GM19239 (cell line): Measurements from ENCODE around the gene RPA1.
"Not testable (repeated sequence)": the region's sequence is repeated elsewhere in the genome, so short reads cannot be mapped to it uniquely, and the experiment has no call there.

Experiments
- DNase-seq: peaks from one replicate; pipeline ENCODE4 v3.0.0; 2011; ENCODE audit warnings: low spot score; ENCODE audit not compliant: insufficient read length
- FAIRE-seq: peaks from 2 replicates; lab custom pipeline; 2011; peaks lifted over from hg19 to GRCh38; lab: Jason Lieb, UNC

RPA1 gene

DNA sequence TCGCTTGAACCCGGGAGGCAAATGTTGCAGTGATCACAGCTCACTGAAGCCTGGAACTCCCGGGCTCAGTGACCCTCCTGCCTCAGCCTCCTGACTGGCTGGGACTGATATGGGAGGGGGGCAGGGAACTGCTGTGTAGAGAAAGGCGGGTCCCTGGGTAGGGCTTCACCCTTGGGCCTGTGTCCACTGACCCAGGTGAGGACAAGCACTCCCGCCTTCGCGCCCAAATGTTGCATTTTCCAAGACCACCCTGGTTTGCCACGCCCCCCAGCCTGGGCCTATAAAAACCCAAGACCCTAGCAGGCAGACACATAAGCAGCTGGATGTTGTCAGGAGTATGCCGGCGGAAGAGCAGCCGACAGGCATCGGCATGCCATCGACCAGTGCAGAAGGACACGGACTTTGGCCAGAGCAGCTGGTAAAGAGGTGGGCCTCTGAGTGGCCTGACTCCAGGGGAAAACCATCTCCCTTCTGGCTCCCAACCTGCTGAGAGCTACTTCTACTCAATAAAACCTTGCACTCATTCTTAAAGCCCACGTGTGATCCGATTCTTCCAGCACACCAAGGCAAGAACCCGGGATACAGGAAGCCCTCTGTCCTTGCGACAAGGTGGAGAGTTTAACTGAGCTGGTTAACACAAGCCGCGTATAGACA lies 19.2 kb upstream of the RPA1 start:
- no peak for DNase-seq

DNA sequence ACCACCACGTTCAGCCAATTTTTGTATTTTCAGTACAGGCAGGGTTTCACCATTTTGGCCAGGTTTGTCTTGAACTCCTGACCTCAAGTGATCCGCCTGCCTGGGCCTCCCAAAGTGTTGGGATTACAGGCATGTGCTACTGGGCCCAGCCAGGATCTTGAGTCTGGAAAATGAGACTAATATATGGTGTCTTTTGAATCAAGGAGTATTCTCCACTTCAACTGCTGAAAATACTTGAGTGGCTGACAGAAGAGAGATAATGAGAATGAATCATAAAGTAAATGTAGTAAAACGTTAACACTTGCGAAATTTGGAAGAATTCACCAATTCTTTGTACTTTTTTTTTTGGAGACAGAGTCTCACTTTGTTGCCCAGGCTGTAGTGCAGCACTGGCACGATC lies 16.7 kb upstream of the RPA1 start:
- DNase-seq (no peak), FAIRE-seq (no peak)

More for the DNA sequence above, 19.2 kb upstream of the RPA1 start:
- FAIRE-seq: no peak

DNA sequence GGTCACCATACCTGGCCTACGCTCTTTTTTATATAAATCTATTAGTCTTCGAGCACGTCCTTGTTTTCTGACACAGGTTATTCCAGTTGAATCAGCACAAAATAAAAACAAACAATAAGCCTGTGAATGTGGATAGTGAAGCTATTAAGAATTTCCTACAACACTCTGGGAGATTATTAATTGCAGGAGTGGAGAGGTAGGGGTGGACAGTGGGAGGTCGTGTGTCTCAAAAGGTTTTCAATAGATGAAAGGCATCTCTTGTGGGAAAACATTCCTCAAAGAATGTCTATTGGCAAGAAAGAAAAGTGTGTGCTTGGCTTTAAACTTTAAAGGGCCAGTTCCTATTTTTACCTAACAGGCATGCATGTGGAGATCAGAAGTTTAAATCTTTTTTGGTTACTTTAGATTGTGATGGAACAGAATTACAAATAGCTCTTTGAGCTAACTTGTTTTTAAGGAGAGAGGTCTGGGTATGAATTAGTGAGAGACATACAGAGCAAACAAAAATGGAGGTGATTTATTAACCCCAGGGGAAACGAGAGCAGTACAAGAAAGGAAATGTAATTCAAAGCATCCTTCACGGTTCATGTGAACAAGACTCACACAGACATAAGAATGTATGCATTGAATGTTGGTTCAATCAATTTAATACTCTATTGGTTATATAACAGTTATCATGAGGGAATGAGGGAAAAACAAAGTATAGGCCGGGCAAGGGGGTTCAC lies 9.1 kb upstream of the RPA1 start:
- FAIRE-seq (peak; percentile 92), DNase-seq (no peak)

DNA sequence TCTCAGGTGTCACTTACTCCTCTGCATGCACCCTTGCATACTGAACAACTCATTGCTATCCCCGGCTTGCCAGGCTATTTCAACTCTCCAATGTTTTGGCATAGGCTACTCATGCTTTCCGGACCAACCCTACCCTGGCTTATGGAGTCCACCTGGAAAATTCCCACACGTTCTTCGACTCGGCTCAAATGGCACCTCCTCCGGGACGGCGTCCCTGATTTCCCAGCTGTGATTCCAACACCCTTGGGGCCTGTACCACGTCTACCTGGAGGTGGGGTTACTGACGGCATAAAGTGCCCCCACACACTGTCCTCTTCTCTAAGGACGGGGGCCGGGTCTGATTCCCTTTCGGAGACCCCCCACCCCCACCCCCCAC lies 601 bp upstream of the RPA1 start:
- peak; percentile 45 for FAIRE-seq
- DNase-seq: no peak

DNA sequence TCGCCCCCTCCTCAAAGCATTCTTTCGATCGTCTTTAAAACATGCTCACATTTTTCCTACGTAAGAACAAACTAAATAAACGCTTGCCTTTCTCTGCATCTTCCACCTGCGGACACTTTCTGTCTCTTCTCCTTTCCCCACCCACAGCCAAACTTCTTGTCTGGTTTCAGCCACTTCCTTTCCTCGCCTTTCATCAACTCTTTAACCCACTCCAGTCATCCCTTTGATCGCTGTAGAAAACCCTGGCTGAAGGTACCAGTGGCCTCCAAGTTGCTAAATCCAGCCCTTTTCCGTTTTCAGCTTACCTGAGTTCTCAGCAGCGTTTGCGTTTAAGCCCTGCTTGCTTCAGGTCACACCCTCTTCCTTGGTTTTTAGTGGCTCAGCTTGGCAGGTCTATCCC lies 483 bp downstream of the RPA1 start:
- FAIRE-seq (peak; percentile 95), DNase-seq (no peak)

DNA sequence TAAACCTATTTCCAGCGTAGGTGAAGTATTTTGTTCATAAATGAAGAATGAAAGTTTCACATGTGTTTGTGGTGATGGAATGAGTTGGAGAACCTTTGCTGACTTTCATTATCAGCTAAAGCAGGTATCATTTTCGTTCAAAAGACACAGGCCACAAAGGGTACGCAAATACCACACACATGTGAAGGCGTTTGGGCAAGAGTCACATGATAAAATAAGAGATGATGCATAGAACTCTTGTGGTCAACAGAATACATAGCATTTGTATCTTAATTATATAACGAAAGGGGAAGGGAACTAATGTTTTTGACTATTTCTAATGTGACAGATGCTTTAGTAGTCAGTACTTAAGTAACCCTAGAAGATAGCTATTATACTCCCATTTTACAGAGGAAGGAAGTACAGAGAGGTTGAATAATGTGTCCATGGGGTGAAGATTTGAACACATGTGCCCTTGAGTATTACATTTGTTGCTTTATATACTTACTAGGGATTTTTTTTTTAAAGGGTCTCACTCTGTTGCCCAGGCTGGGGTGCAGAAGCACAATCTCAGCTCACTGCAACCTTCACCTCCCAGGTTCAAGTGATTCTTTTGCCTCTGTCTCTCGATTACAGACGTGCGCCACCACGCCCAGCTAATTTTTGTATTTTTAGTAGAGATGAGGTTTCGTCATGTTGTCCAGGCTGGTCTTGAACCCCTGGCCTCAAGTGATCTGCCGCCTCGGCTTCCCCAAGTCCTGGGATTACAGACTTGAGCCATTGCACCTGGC lies 4.8 kb downstream of the RPA1 start:
- peak; percentile 87 for FAIRE-seq
- peak; percentile 60 for DNase-seq

DNA sequence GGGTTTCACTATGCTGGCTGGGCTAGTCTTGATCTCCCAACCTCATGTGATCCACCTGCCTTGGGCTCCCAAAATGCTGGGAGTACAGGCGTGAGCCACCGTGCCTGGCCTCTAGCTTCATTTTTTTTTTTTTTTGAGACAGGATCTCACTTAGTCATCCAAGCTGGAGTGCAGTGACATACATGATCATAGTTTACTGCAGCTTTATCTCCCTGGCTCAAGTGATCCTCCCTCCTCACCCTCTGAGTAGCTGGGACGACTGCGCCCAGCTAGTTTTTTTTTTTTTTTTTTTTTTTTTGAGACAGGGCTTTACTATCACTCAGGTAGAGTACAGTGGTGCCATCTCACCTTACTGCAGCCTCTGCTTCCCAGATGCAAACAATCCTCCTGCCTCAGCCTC lies 9.7 kb downstream of the RPA1 start:
- DNase-seq: no peak
- no peak for FAIRE-seq

DNA sequence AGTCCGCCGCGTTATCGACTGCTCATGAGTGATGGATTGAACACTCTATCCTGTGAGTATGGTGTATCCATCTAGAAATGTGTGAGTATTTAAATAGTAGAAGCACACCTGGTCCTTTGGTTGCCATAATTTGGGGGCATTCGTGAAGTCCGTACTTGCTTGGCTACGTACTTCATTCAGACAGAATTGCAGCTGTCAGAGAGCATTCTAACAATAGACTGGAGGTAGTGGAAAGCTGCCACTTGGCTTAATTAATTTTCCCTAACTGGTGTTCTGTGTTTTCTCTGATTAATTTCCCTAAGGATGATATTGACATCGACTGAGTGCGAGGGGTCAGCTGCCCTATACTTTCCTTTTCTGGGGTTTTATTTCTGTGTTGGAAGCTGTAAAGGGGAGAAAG lies 14.1 kb downstream of the RPA1 start:
- FAIRE-seq (no peak), DNase-seq (no peak)

DNA sequence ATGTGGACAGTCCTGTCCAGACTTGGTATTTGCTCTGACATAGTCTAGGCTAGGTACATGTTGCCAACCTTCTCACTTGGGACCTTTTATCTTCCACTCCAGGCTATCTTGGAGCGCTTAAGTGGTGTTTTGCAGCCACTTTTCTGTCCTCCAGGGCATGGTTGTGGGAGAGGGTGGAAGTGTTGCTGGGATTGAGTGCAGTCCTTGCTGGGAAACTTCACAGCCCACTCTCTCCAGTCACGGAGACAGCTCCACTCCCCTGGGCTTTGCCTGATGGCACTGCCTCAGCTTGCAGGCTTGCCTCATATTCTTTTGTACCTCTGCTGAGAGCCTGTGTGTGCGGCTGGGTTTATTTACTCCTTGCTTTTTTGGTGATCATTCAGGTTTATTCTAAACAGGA lies 17.4 kb downstream of the RPA1 start:
- no peak for DNase-seq
- FAIRE-seq: no peak

DNA sequence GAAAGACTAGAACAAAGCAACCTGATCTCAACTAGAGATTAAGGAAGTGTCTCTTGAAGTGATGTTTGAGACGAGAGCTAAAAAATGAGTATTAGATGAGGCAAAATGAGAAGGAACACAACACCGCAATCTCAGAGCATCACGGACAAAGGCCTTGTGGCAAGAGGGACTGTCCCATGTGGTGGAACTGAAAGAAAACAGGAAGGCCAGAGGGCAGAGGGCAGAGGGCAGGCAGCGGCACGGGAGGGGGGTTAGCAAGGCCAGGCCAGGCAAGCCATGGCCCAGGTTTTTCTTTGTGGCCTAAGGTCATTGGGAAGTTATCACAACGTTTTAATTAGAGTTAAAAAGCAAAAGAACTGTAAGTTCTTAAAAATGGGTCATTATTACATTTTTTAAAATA lies 22.5 kb downstream of the RPA1 start:
- FAIRE-seq: no peak

DNA sequence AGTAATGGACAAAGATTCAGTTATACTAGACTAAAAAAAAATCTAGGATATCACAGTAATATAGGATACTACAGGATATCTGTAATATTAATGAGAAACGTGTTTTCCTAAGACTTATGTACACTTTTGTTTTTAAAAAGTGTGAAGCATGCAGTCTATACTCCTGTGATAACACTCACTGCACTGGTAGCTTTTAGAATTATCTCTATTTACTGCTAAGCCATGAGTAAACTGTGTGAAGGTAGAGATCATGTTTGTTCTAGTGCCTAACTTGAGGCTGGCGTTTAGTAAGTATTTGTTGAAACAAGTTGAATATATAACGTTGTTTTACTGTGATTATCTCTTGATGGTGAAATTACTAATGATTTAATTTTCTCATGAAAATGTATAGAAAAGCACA lies 23.9 kb downstream of the RPA1 start:
- no peak for FAIRE-seq
- DNase-seq: no peak

More for the DNA sequence above, 22.5 kb downstream of the RPA1 start:
- no peak for DNase-seq

DNA sequence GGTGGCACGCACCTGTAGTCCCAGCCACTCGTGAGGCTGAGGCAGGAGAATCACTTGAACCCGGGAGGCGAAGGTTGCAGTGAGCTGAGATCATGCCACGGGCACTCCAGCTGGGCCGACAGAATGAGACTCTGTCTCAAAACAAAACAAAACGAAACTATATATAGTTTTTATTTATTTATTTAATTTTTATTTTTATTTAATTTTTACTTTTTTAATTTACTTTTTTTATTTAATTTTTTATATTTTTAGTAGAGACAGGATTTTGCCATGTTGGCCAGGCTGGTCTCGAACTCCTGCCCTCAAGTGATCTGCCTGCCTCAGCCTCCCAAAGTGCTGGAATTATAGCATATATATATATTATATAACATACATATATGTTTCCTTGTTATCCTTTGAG lies 26.7 kb downstream of the RPA1 start:
- DNase-seq, FAIRE-seq: not testable (repeated sequence)

DNA sequence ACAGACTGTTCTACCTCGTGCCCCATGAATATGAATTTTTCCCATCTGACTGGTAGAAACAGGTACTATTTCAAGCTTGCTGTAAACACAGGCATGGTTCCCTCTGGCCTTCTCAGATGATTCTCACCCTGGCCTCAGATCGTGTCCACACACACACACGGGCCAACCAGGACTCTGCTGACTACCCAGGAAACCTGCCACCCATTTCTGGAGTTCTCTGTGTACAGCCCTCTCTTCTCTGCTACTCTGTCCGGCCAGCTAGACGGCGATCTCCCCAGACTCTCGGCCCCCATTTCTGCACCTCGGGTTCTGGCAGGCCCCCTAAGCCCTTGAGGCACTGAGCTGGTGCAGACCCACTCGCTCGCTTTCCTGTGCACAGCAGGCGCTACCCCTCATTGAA lies 31.2 kb downstream of the RPA1 start:
- FAIRE-seq (no peak), DNase-seq (no peak)

DNA sequence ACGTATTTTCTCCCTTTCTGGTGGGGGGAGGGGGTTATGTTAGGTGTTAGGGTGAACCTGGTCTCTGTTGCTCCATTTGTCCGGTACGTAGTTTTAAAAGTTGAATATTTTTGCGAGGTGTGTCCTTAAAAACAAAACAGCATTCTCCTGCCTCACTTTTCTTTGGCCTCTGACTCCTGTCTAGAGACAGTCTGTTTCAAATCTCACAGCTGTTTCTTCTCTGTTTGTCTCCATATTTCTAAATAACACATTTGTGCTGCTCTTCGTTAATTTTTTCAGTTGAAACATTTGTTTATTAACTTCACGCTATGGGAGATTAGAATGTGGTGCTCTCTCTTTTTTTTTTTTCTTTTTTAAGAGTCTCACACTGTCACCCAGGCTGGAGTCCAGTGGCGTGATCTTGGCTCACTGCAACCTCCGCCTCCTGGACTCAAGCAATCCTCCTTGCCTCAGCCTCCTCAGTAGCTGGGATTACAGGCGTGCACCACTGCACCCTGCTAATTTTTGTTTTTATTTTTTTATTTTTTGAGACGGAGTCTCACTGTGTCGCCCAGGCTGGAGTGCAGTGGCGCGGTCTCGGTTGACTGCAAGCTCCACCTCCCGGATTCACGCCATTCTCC lies 31.7 kb downstream of the RPA1 start:
- no peak for DNase-seq
- no peak for FAIRE-seq

DNA sequence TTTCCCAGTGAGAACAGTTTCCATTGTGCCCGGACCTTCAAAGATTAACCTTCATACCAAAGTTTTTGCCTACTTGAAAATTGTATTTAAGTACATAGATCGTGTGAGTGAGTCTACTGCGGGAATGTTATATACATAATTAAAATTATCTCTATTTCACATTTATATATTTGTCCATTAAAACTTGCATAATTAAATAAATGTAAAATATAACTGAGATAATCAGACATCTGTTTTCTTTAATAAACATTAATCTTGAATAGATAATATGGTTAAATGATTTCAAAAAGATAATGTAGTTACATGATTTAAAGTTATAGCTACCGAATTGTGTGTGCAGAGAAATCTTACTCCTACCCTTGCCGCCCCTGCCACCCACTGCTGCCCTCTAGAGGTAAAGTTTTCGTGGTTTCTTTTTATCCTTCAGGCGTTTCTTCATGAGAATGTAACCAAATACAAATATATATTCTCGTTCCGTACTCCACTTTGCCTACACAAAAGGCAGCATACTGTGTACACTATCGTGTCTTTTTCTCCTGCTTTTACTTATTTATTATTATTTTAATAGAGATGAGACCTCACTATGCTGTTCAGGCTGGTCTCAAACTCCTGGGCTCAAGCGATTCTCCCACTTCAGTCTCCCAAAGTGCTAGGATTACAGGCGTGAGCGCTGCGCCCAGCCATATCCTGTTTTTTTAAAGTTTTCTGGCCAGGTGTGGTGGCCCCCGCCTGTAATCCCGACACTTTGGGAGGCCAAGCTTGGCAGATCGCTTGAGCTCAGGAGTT lies 35.6 kb downstream of the RPA1 start:
- peak; percentile 35 for DNase-seq
- FAIRE-seq: peak; percentile 72

DNA sequence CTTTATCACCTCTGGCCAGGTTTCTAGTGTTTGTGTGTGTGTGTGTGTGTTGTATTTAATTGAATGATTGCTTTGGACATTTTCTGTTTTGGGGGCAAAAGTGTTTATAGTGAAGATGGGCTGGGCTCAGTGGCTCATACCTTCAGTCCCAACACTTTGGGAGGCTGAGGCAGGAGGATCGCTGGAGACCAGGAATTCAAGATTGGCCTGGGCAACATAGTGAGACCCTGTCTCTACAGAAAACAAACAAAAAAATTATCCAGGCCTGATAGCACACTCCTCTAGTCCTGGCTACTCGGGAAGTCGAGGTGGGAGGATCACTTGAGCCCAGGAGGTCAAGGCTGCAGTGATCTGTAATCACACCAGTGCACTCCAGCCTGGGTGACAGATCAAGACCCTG lies 37.5 kb downstream of the RPA1 start:
- no peak for DNase-seq
- FAIRE-seq: no peak

DNA sequence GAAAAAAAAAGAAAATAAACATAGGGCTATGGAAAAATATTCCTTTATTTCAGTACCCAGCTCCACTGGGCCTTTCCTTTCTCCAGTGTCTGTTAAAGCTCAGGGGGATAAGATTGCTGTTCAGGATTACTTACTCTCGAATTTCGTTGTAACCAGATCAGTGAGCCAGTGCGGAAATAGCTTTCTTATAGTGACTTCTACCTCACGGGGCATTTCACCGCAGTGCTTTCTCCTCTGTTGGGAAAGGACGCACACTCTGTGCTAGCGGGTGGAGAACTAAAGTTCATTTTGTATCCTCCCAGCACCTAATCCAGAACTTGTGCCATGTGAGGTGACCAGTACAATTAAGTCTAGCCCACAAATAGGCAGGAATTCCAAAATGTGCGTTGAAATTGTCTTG lies 38.3 kb downstream of the RPA1 start:
- FAIRE-seq (no peak), DNase-seq (no peak)

DNA sequence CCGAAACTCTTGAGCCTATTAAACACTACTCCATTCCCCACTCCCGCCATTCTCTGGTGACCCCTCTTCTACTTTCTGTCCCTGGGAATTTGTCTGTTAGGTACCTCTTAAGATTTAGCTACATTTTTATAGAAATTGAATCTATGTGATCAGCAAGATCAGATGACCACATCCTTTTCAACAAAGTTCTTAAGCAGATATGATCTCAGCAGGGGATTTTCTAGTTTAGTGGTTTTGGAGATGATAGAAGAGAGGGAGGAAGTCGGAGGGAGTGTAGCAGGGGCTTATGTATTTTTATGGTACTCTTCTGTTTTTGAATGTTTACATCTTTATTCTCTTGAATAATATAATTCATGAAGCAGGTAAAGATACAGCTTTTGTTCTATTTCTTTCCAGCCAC lies 40.8 kb downstream of the RPA1 start:
- no peak for FAIRE-seq
- no peak for DNase-seq

DNA sequence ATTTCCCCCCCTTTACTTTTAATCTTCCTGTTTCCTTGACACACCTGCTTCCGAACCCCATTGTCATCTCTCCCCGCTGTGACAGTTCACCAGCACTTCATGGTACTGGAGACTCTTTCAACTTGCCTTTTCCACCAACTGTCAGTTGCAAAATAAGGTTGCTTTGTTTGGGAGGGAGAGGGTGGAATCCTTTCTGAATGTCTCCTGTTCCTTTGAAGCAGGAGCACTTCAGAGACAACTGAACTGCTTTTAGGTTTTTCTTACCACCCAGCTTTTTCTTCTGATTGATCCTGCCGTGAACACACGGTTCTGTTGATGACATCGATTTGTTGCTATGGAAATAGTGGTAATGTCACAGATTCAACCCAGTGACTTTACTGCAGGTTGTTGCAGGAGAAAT lies 42.0 kb downstream of the RPA1 start:
- DNase-seq (no peak), FAIRE-seq (no peak)

DNA sequence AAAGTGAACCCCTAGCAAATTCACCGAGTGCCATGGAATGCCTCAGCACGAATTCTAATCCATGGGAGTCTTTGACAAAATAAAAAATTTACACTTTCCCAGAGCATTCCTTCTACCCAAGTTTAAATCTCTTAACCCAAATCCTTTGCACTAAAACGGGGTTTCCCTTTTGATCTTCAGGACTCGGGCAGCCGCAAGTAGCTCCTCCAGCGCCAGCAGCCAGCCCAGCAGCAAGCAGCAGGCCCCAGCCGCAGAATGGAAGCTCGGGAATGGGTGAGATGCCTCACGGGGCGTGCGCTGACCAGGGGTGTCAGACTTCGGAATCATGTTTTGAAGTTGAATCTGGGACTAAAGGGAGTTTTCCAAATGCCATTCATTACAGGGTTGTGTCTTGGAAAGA lies 42.4 kb downstream of the RPA1 start:
- DNase-seq (no peak), FAIRE-seq (no peak)
